DND-41 (cell line): Measurements from ENCODE around the gene KCNC4.

ENCODE experiments used
- ATAC-seq: fragments of 200-7000 bp; cut with Tn5 transposase; 3 replicates; pipeline ENCODE4 v1.9.1; 2021; ENCODE audit warnings: low read depth; ENCODE audit not compliant: insufficient read depth
- DNase-seq: peaks from one replicate; pipeline ENCODE4 v3.0.0-alpha.2; 2020
- H2AFZ ChIP-seq: 2 replicates; pipeline ENCODE4 v1.6.0; 2012; ENCODE audit warnings: low read depth, low read length
- H3K27ac ChIP-seq: 2 replicates; pipeline ENCODE4 v1.5.1; 2012; ENCODE audit warnings: low read length, inconsistent platforms
- H3K27me3 ChIP-seq: fragments of 200-600 bp; sonication (generic); 2 replicates; pipeline ENCODE4 v1.6.0; 2012; ENCODE audit warnings: low read length, mild to moderate bottlenecking, inconsistent platforms; ENCODE audit not compliant: insufficient read depth, poor library complexity
- H3K36me3 ChIP-seq: 2 replicates; pipeline ENCODE4 v1.5.1; 2012; ENCODE audit warnings: low read length, inconsistent platforms; ENCODE audit not compliant: insufficient read depth
- H3K4me1 ChIP-seq: 2 replicates; pipeline ENCODE4 v1.5.1; 2012; ENCODE audit warnings: mild to moderate bottlenecking, low read length; ENCODE audit not compliant: insufficient read depth
- H3K4me2 ChIP-seq: 2 replicates; pipeline ENCODE4 v1.6.0; 2012; ENCODE audit warnings: mild to moderate bottlenecking, moderate library complexity, low read length, inconsistent platforms; ENCODE audit not compliant: insufficient read depth
- H3K4me3 ChIP-seq, 2 experiments: fragments of 200-600 bp in 1 of 2; shearing (Covaris generic) in 1 of 2; 2 replicates each; pipeline ENCODE4 v1.5.1; 2012 to 2016; ENCODE audit warnings: inconsistent platforms in 2 of 2, low read length in 2 of 2, mild to moderate bottlenecking in 2 of 2, low read depth in 1 of 2, moderate library complexity in 1 of 2
- H3K79me2 ChIP-seq: 2 replicates; pipeline ENCODE4 v1.6.0; 2012; ENCODE audit warnings: low read length, inconsistent platforms; ENCODE audit not compliant: insufficient read depth
- H3K9ac ChIP-seq: 2 replicates; pipeline ENCODE4 v1.6.0; 2012; ENCODE audit warnings: low read depth, mild to moderate bottlenecking, inconsistent platforms, low read length, moderate library complexity
- H3K9me3 ChIP-seq: 2 replicates; pipeline ENCODE4 v1.5.1; 2012; ENCODE audit warnings: low read length, moderate library complexity, mild to moderate bottlenecking, inconsistent platforms; ENCODE audit not compliant: insufficient read depth, severe bottlenecking
- H4K20me1 ChIP-seq: 2 replicates; pipeline ENCODE4 v1.6.0; 2012; ENCODE audit warnings: low read length; ENCODE audit not compliant: insufficient read depth
- CTCF ChIP-seq: IDR thresholded peaks from 2 replicates; pipeline ENCODE4 v1.5.1; 2012; ENCODE audit warnings: borderline replicate concordance, low read length, moderate library complexity, mild to moderate bottlenecking; ENCODE audit not compliant: poor library complexity, severe bottlenecking; ENCODE audit errors: extremely low read depth
- EZH2 ChIP-seq: IDR thresholded peaks from 3 replicates; pipeline ENCODE4 v1.6.1; 2012; ENCODE audit warnings: borderline replicate concordance, low read depth, mild to moderate bottlenecking, moderate library complexity, low read length, inconsistent platforms; ENCODE audit not compliant: severe bottlenecking

Gene KCNC4

GRCh38 chr1:110249256-110249655, 39.1 kb downstream of the KCNC4 start:
- Histone ChIP-seq H4K20me1 (no peaks in the 10 kb centered on the region), H3K4me3 (no peak overlapping the region), H3K4me2 (no peak overlapping the region), H3K36me3 (no peaks in the 10 kb centered on the region), H2AFZ (no peak overlapping the region), H3K27ac (no peak overlapping the region), H3K9ac (no peak overlapping the region), H3K79me2 (no peaks in the 10 kb centered on the region), H3K4me1 (no peaks in the 10 kb centered on the region), H3K9me3 (no peaks in the 10 kb centered on the region), H3K27me3 (no peaks in the 10 kb centered on the region)
- DNase-seq = no peak
- no peak for ATAC-seq
- no peak for TF ChIP-seq EZH2
- TF ChIP-seq CTCF = no peak

- Histone ChIP-seq H3K27me3 (no peaks in the 10 kb centered on the region), H3K9ac (no peak overlapping the region), H2AFZ (no peak overlapping the region), H3K36me3 (no peaks in the 10 kb centered on the region), H4K20me1 (no peaks in the 10 kb centered on the region), H3K79me2 (no peaks in the 10 kb centered on the region), H3K27ac (no peak overlapping the region), H3K4me3 (no peak overlapping the region), H3K9me3 (no peaks in the 10 kb centered on the region), H3K4me2 (no peak overlapping the region), H3K4me1 (no peaks in the 10 kb centered on the region)
- no peak for DNase-seq
- no peak for ATAC-seq
- no peak for TF ChIP-seq EZH2
- TF ChIP-seq CTCF = no peak
Observed at GRCh38 chr1:110250008-110250407, 39.9 kb downstream of the KCNC4 start.

- no peak overlapping the region for H3K4me2 ChIP-seq
- no peaks in the 10 kb centered on the region for H3K9me3 ChIP-seq
- no peak overlapping the region for H2AFZ ChIP-seq
- TF ChIP-seq CTCF (no peak), EZH2 (no peak)
- no peaks in the 10 kb centered on the region for H3K4me1 ChIP-seq
- no peaks in the 10 kb centered on the region for H4K20me1 ChIP-seq
- no peaks in the 10 kb centered on the region for H3K36me3 ChIP-seq
- DNase-seq = no peak
- no peak overlapping the region for H3K4me3 ChIP-seq
- H3K27ac ChIP-seq = no peak overlapping the region
- no peaks in the 10 kb centered on the region for H3K27me3 ChIP-seq
- ATAC-seq = no peak
- H3K9ac ChIP-seq = no peak overlapping the region
- H3K79me2 ChIP-seq = no peaks in the 10 kb centered on the region
Observed at GRCh38 chr1:110250749-110251148, 40.6 kb downstream of the KCNC4 start.

- Histone ChIP-seq H3K9me3 (no peaks in the 10 kb centered on the region), H4K20me1 (no peaks in the 10 kb centered on the region), H3K4me1 (no peaks in the 10 kb centered on the region), H3K27ac (no peak overlapping the region), H3K4me2 (no peak overlapping the region), H3K27me3 (no peaks in the 10 kb centered on the region), H3K36me3 (no peaks in the 10 kb centered on the region), H3K9ac (no peak overlapping the region), H2AFZ (no peak overlapping the region), H3K4me3 (no peak overlapping the region), H3K79me2 (no peaks in the 10 kb centered on the region)
- TF ChIP-seq CTCF (no peak), EZH2 (no peak)
- ATAC-seq (no peak), DNase-seq (no peak)
Observed at GRCh38 chr1:110253213-110253612, 43.1 kb downstream of the KCNC4 start.
